Activated naive CD4-positive, alpha-beta T cell treated with anti-CD3 and anti-CD28 coated beads for 36 hours (primary cell): ENCODE results near the gene EMX2. TPM values are rescaled to one million over a fixed set of nuclear protein-coding genes. Genes with fewer than 3 reads are reported as not detected.

Experiments used
- CTCF ChIA-PET: fragments of 350-600 bp; sonication (Branson Sonifier 250); formaldehyde crosslinking; loops from one replicate; lab custom pipeline; 2021; ENCODE audit warnings: antibody characterized with exemption; lab: Charles Lee
- DNase-seq: peaks from one replicate; pipeline ENCODE4 v3.0.0-alpha.2; 2020
- H3K27ac Mint-ChIP-seq: one replicate; pipeline ENCODE4 v1.8.0; 2021; ENCODE audit warnings: mild to moderate bottlenecking, mixed read lengths
- H3K27me3 Mint-ChIP-seq: one replicate; pipeline ENCODE4 v1.8.0; 2021; ENCODE audit warnings: low read depth, mixed read lengths
- H3K36me3 Mint-ChIP-seq: one replicate; pipeline ENCODE4 v1.8.0; 2021; ENCODE audit warnings: low read depth, mixed read lengths
- H3K4me1 Mint-ChIP-seq: one replicate; pipeline ENCODE4 v1.8.0; 2021; ENCODE audit warnings: low read depth, mixed read lengths
- H3K4me3 Mint-ChIP-seq: one replicate; pipeline ENCODE4 v1.8.0; 2021; ENCODE audit warnings: mild to moderate bottlenecking, moderate library complexity, mixed read lengths
- H3K9me3 Mint-ChIP-seq: one replicate; pipeline ENCODE4 v1.8.0; 2021; ENCODE audit warnings: mixed read lengths
- intact Hi-C: fragments of 100-400 bp; cut with micrococcal nuclease; formaldehyde crosslinking; loops from one replicate; pipeline ENCODE4 v1.15.1; 2023
- total RNA-seq, 2 experiments: library from RNA; stranded (reverse); gene quantifications; one replicate each; pipeline ENCODE4 v1.2.3, GENCODE V29; 2021

The EMX2 gene
- total RNA-seq, 2 experiments from 2014 or later: not detected

DNA sequence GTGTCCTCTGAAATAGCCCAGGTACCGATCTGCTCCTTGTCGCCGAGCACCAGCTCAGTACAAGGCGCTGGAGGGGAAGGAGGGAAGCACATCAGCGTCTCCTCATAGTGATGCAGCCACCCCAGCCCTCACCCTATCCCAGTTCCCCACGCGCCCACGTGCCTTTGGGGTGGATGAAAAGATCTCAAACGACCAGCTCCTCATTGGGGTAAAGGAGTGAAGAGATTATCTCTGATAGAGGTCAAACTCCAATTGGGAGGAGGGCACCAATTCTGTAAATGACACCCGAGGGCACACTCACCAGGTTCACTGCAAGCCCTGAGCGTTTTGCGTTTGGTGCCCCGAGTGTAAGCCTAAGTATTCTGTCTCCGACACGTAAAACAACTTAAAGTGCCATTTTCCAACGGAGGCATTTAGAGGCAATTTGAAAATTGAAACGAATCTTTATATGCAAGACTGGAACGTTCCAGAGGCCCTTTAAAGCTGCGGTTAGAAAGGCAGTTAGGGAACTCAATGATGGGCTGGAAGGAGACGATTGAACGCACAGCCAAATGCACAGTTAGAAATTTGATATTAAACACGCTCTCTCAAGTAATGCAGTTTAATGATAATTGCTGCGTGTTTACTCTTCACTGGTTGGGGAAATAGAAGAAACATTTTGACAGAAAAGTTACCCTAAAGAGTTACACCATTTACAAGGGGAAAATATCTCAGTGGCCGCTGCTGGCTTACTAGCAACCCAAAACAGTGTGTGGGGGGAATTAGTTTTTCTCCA, 8.9 kb upstream of the EMX2 start:
- no peak for DNase-seq
- Mint-ChIP-seq H3K36me3 (no peaks in the 10 kb centered on the region), H3K4me3 (no peak overlapping the region), H3K4me1 (peaks cover 18% of the 10 kb centered on the region), H3K9me3 (no peaks in the 10 kb centered on the region), H3K27ac (no peak overlapping the region), H3K27me3 (peaks cover 76% of the 10 kb centered on the region)
- intact Hi-C loops: loop anchor here (1.0 kb wide), 1 partner anchor 11 kb away; no protein-coding TSS in a partner anchor
- CTCF ChIA-PET: interaction anchor here (0.8 to 1.5 kb wide), 4 partner anchors 9 to 707 kb away, joined by 3 to 5 read pairs (median 3); partner anchors contain the start of gene EMX2

DNA sequence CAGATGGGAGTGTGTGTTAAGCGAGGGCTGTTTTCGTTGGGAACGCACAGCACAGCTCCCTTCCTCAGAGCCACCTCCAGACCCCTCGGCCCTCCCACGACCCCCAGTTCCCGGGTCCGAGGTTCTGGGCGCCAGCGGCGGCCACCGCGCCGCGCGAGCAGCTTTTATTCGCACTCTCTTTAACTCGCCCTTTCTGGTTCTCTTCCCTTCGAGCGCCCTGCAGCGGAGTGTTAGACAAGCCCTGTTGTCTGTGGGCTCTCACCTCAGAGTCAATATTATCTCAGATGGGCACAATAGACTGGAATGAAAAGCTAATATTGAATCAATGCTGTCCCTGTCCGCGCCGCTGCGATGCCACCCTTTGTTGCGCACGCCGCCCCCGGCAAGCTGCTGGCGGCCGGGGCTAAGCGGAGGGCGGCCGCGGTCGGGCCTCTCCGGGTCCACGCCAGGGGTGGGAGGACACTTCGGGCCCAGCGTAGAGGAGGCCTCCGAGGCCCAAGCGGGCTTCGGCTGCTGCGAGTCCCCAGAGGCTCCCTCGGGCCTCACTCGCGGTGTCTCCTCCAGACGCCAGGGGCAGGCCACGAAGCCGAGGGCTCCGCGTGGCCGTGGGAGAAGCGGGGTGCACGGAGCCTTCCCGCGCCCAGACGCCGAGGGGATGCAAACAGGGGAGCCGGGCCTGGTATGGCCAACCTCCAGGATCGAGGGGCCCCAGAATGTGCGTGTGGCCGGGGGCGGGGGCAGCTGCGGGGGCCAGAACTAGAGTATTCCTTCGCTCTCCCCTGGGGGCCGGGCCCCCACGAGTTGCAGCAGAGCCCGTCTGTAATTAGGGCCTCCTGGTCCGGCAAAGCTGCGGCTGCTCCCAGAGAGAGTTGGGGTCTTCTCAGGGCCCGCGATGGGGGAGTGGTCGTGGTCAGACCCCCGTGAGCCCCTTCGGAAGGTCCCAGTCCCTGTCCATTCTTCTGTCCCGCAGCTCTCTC, 7.9 kb upstream of the EMX2 start:
- DNase-seq: no peak
- H3K4me3 Mint-ChIP-seq: no peak overlapping the region
- peaks cover 18% of the 10 kb centered on the region for H3K4me1 Mint-ChIP-seq
- intact Hi-C loops: loop anchor here (5.0 kb wide), 2 partner anchors 223 to 573 kb away; no protein-coding TSS in a partner anchor
- CTCF ChIA-PET: interaction anchor here (1.1 to 1.6 kb wide), 3 partner anchors 38 to 709 kb away, joined by 3 to 5 read pairs (median 4); no protein-coding TSS in a partner anchor
- no peaks in the 10 kb centered on the region for H3K9me3 Mint-ChIP-seq
- H3K27ac Mint-ChIP-seq: no peak overlapping the region
- peaks cover 75% of the 10 kb centered on the region for H3K27me3 Mint-ChIP-seq
- no peaks in the 10 kb centered on the region for H3K36me3 Mint-ChIP-seq

DNA sequence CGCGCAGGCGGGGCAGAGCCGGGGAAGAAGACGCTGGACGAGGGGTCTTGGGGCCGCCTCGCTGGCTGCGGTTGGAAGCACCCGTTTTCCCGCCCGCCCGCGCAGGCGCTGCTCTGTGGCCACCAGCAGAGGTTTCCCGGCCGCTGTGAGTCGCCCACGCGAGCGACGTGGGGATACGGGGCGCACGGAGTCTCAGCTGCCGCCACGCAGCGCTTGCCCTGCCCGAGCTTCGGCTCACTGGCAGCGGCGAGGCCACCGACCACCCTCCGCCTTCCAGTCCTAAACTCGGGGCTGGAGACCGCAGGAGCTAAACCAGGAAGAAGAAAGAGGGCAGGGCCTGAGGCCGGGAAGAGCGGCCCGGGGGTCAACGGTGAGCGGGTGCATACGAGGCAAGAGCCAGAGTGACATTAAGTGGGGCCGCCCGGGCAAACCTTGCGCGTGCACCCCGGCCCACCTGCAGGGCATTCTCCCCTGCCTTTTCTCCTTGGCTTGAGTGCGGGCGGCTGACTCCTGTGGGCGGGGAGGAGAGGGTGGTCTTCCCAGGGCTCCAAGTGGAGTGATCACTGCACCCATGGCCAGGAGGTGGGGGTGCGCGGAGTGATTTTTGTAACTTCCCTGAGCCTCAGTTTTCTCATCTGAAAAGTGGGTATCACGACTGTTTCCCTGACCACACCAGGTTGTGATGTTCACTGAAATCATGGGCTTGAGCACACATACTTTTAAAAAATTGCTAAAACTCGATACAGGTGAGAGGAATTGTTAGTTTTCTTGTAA, 7.1 kb upstream of the EMX2 start:
- DNase-seq: no peak
- CTCF ChIA-PET: interaction anchor here (1.1 to 1.6 kb wide), 2 partner anchors 39 to 709 kb away, joined by 3 to 4 read pairs; no protein-coding TSS in a partner anchor
- no peaks in the 10 kb centered on the region for H3K36me3 Mint-ChIP-seq
- H3K27ac Mint-ChIP-seq: no peak overlapping the region
- H3K4me3 Mint-ChIP-seq: no peak overlapping the region
- intact Hi-C loops: loop anchor here (2.0 to 5.0 kb wide), 4 partner anchors 39 to 572 kb away; no protein-coding TSS in a partner anchor
- peaks cover 72% of the 10 kb centered on the region for H3K27me3 Mint-ChIP-seq
- no peaks in the 10 kb centered on the region for H3K9me3 Mint-ChIP-seq
- peaks cover 18% of the 10 kb centered on the region for H3K4me1 Mint-ChIP-seq

DNA sequence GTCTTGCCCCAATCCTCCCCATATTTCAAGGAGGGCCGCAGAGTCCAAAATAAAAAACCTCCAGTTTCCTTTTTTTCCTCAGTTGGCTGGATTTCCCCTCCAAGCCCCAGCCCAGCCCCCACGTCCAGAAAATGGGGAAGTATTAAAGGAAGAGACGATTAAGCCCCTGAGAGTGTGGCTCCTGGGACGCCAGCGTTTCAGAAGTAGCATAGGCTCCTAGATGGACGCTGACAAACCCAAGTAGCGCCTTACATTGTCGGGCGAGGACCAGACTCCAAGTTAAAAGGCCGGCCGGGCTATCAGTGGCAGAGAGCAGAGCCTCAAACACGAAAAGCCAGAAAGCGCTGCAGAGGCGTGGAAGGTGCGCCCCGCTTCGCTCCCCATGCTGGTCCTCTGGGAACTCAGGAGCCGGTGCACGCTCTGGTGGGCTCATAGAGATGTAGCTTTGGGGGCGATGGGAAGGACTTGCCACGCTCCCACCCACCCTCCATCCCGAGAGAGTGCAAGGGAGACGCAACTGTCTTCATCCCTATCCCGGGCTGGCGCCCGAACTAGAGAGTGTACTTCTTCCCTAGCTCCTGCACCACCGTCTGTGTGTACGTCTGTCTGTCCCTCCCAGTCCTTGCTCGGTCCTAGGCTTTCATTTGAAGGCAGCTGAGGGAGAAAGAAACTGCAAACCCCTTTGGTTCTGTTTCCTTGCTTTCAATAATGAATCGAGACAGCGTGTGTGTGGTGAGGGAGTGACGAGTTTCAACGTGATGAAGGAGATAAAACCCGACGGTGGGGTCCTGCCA, 6.3 kb upstream of the EMX2 start:
- Mint-ChIP-seq H3K4me3 (no peak overlapping the region), H3K27me3 (peaks cover 72% of the 10 kb centered on the region), H3K9me3 (no peaks in the 10 kb centered on the region), H3K36me3 (no peaks in the 10 kb centered on the region), H3K4me1 (peaks cover 18% of the 10 kb centered on the region), H3K27ac (no peak overlapping the region)
- no peak for DNase-seq
- intact Hi-C loops: loop anchor here (2.0 to 5.0 kb wide), 4 partner anchors 39 to 571 kb away; no protein-coding TSS in a partner anchor
- CTCF ChIA-PET: interaction anchor here (0.6 to 2.1 kb wide), 3 partner anchors 40 to 704 kb away, joined by 3 to 6 read pairs (median 3); no protein-coding TSS in a partner anchor

DNA sequence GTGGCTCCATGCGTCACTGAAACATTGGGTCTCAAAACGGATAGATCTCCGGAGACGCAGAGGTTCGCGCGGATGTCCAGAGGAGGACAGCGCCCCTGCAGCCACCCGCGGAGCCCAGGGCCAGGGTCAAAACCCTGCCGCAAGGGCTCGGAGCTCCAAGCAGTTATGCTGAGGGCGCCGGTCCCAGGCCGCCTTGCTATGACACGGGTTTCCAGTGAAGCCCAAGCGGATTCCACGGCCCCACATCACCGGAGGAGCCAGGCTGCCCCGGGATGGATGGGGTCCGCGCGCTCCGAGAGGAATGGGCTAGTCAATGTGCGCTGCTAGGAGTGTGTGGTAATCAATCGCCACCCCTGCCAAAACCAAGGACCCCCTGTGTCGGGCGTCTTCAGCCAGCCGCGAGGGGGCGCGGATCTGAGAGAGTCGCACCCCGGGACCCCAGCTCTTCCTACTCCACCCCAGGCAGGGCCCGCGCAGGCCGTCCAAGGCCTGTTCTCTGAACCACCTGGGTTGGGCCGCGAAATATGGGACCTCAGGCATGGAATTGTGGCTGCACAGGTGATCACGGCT, 5.6 kb upstream of the EMX2 start:
- Mint-ChIP-seq H3K36me3 (no peaks in the 10 kb centered on the region), H3K4me1 (peaks cover 21% of the 10 kb centered on the region), H3K27ac (no peak overlapping the region), H3K9me3 (no peaks in the 10 kb centered on the region), H3K27me3 (peaks cover 71% of the 10 kb centered on the region), H3K4me3 (no peak overlapping the region)
- CTCF ChIA-PET: interaction anchor here (0.6 to 2.1 kb wide), 4 partner anchors 10 to 704 kb away, joined by 3 to 6 read pairs (median 3); no protein-coding TSS in a partner anchor
- no peak for DNase-seq
- intact Hi-C loops: loop anchor here (1.0 to 5.0 kb wide), 5 partner anchors 40 to 704 kb away; no protein-coding TSS in a partner anchor

DNA sequence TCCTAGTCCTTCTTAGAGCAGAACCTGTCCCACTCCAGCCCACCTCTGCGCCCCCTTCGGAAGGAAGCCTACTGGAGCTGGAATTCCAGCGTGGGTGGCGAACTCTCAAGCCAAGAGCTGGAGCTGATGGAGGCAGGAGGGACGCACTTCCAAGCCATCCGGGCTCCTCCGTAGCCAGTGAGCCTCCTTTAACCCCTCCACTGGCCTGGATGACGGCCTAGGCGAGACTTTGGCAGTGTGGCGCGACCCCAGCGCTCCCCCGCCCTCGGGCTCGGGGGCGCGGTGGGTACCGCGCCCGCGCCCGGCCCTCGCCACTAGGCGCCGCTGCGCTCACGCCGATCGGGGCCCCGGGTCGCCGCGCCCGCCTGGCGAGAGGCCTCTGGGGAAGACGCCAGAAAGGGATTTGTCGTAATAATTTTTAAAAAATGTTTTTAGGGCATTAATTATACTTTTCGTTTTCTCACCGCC, 5.1 kb upstream of the EMX2 start:
- Mint-ChIP-seq H3K4me1 (peaks cover 22% of the 10 kb centered on the region), H3K9me3 (no peaks in the 10 kb centered on the region), H3K4me3 (no peak overlapping the region), H3K27ac (no peak overlapping the region), H3K36me3 (no peaks in the 10 kb centered on the region), H3K27me3 (peaks cover 71% of the 10 kb centered on the region)
- CTCF ChIA-PET: interaction anchor here (0.7 to 2.1 kb wide), 5 partner anchors 10 to 703 kb away, joined by 3 to 6 read pairs (median 4); no protein-coding TSS in a partner anchor
- no peak for DNase-seq
- intact Hi-C loops: loop anchor here (1.0 to 5.0 kb wide), 5 partner anchors 41 to 704 kb away; no protein-coding TSS in a partner anchor

DNA sequence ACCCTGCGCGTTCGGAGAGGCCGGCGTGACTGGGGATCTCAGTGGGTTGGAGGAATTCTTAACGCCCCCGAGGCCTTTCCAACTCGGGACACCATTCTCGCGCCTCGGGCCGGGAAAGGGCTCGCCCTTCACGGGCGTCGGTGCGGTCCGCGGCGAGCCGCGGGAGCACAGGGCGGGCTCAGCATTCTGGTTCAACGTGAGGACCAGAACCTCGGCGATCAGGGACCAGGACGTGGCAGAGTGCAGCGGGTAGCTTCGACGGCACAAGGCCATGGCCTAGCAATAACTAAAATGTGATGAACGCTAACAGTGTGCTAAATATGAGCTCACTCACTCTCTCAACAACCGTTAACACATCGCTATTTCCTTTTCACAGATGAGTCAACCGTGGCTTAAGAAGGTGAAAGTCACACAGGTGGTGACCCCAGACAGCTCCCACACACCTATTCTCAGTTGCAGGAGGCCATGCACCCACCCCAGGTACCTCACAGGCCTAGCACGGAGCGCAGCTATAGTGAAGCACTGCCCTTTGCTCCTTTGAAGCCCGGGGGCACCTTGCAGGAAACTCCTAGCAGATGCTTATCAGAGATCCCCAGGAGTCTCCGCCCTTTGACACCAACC, 4.5 kb upstream of the EMX2 start:
- H3K4me1 Mint-ChIP-seq: peaks cover 24% of the 10 kb centered on the region
- peaks cover 71% of the 10 kb centered on the region for H3K27me3 Mint-ChIP-seq
- intact Hi-C loops: loop anchor here (1.0 to 5.0 kb wide), 6 partner anchors 41 to 885 kb away; no protein-coding TSS in a partner anchor
- H3K9me3 Mint-ChIP-seq: no peaks in the 10 kb centered on the region
- H3K27ac Mint-ChIP-seq: no peak overlapping the region
- CTCF ChIA-PET: interaction anchor here (0.7 to 2.1 kb wide), 10 partner anchors 9 to 704 kb away, joined by 3 to 6 read pairs (median 3); no protein-coding TSS in a partner anchor
- no peaks in the 10 kb centered on the region for H3K36me3 Mint-ChIP-seq
- DNase-seq: no peak
- H3K4me3 Mint-ChIP-seq: no peak overlapping the region

DNA sequence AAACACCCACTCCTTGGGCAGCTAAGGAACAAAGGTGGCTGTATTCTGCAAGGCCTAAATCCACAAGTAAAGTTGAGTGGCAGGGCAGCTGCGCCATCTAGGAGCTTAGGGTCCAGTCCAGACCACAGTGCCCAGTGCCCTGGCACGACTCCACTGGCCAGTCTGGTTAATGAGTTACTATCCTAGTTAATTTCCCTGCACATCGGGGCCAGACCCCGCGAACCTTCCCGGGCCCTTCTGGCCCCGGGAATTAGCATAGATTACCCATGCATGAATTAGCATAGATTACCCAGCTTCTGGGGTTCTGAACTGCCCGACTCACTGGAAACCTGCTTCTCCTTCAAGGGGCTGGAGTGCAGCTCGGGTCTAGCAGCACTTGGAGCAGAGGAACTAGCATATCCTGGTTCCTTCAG, 3.2 kb upstream of the EMX2 start:
- CTCF ChIA-PET: interaction anchor here (0.6 to 1.3 kb wide), 4 partner anchors 175 to 567 kb away, joined by 3 to 4 read pairs (median 3); no protein-coding TSS in a partner anchor
- no peak overlapping the region for H3K4me3 Mint-ChIP-seq
- peaks cover 24% of the 10 kb centered on the region for H3K4me1 Mint-ChIP-seq
- H3K36me3 Mint-ChIP-seq: no peaks in the 10 kb centered on the region
- peaks cover 69% of the 10 kb centered on the region for H3K27me3 Mint-ChIP-seq
- H3K27ac Mint-ChIP-seq: no peak overlapping the region
- intact Hi-C loops: loop anchor here (2.0 to 5.0 kb wide), 3 partner anchors 218 to 883 kb away; no protein-coding TSS in a partner anchor
- no peaks in the 10 kb centered on the region for H3K9me3 Mint-ChIP-seq
- DNase-seq: no peak

DNA sequence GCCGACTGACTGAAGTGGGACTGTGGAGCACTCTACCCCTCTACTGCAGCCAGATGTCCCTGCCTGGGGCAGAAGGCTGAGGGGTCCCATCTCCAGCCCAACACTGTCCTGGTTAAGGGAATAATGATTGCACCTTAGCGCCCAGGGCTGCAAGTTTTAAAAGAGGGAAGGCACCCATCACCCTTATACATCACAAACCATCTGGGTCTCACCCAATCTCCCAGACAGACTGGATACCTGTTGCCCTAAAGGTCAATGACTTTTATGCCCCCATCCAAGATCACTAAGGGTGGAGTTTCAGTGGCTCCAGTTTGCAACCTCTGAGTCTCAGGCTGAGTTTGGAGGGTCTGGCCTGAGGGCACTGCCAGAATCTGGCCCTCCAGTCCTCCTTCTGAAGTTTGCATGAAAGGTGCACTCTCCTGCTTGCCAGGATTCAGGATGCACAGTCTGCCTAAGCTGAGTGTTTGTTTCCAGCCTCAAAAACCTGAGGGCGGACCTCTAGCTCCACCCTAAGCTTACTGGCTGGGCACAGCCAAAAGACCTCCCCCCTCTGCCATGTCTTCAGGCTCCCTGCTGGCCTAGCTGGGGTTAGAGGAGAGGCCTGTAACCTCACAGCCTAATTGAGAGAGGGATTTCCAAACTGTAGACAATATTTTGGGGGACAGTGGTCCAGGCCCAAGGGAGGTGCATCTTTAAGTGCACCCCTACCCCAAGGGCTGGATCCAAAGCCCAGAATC, 2.5 kb upstream of the EMX2 start:
- intact Hi-C loops: loop anchor here (2.0 to 10.0 kb wide), 6 partner anchors 145 to 883 kb away; partner anchors contain the start of gene PDZD8
- peaks cover 28% of the 10 kb centered on the region for H3K4me1 Mint-ChIP-seq
- H3K27ac Mint-ChIP-seq: no peak overlapping the region
- CTCF ChIA-PET: interaction anchor here (0.6 to 1.0 kb wide), 2 partner anchors 324 to 333 kb away, joined by 3 to 4 read pairs; no protein-coding TSS in a partner anchor
- no peak for DNase-seq
- no peaks in the 10 kb centered on the region for H3K9me3 Mint-ChIP-seq
- H3K36me3 Mint-ChIP-seq: no peaks in the 10 kb centered on the region
- H3K27me3 Mint-ChIP-seq: peaks cover 73% of the 10 kb centered on the region
- no peak overlapping the region for H3K4me3 Mint-ChIP-seq
